DMS114 treated with DMSO at 0.1 percent for 48 hours (cell line): ENCODE results near the gene SAA1.
"Not testable (repeated sequence)": the region's sequence is repeated elsewhere in the genome, so short reads cannot be mapped to it uniquely, and the experiment has no call there.

ENCODE experiments used
- DNase-seq: peaks from one replicate; lab custom pipeline; 2025; ENCODE audit not compliant: unreplicated experiment; lab: John Stamatoyannopoulos, UW

SAA1 gene

GRCh38 chr11:18265949-18266348 lies at the start of gene SAA1:
TSS of gene SAA1 (plus strand) at chr11:18266264. CDS start at chr11:18266888, 624 bp downstream.
- no peak for DNase-seq

GRCh38 chr11:18221274-18221876 lies 44.7 kb upstream of the SAA1 start:
- no peak for DNase-seq

DNA sequence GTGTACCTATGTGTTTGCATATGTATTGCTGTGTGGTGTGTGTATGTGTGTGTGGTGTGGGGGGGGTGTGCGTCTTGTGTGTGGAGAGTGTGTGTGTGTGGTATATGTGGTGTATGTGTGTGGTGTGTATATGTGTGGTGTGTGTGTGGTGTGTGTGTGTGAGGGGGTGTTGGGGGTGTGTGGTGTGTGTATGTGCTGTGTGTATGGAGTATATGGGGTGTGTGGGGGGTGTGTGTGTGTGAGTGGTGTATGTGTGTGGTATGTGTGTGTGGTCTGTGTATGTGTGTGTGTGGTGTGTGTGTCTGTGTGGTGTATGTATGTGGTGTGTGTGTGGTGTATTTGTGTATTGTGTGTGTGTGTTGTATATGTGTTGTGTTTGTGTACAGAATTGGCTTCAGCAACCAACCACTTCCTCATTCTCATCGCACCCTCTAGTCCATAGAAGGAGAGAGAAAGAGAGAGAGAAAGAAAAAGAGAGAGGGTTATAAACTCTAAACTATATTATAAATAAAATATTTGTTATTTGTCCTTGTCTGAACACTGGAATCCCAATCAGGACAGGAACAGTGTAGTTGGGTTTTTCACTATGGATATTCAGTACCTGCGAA lies 43.1 kb upstream of the SAA1 start:
- no peak for DNase-seq

GRCh38 chr11:18223591-18224387 lies 42.3 kb upstream of the SAA1 start:
- DNase-seq: no peak

DNA sequence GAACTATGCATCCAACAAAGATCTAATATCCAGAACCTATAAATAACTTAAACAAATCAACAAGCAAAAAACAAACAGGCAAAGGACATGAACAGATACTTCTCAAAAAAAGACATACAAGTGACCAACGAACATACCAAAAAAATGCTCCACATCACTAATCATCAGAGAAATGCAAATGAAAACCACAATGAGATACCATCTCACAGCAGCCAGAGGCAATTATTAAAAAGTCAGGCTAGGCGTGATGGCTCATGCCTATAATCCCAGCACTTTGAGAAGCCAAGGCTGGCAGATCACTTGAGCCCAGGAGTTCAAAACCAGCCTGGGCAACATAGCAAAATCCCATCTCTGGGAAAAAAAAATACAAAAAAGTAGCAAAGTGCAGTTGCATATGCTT lies 40.2 kb upstream of the SAA1 start:
- no peak for DNase-seq

- DNase-seq: no peak
These were observed 36.6 kb upstream of the SAA1 start for GRCh38 chr11:18229501-18229900.

GRCh38 chr11:18230859-18231258 lies 35.2 kb upstream of the SAA1 start:
- DNase-seq: no peak

GRCh38 chr11:18233912-18234311 lies 32.2 kb upstream of the SAA1 start:
- DNase-seq: no peak

- no peak for DNase-seq
These were observed 30.4 kb upstream of the SAA1 start for GRCh38 chr11:18235394-18236334.

- no peak for DNase-seq
These were observed 29.3 kb upstream of the SAA1 start, which contains the start of gene SAA4 for GRCh38 chr11:18236664-18237356. TSS of gene SAA4 (minus strand) at chr11:18236802. CDS start at chr11:18235926, 876 bp downstream.

DNA sequence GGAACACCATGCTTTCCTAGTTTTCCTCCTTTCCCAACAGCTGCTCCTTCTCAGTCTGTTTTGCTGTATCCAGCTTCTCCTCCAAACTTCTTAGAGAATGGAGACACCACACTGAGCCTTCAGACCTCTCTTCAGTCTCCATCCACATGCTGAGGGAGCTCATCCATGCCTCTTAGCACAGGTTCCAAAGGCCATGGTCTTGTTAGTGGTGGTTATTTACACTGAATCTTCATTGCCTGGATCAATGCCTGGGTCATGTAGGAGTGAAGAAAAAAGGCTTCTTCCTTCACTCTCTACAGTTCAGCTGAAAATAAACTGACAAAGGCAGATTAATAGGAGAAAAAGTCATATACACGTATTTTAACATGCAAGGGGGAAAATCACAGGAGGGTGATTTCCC lies 26.4 kb upstream of the SAA1 start:
- DNase-seq: no peak

DNA sequence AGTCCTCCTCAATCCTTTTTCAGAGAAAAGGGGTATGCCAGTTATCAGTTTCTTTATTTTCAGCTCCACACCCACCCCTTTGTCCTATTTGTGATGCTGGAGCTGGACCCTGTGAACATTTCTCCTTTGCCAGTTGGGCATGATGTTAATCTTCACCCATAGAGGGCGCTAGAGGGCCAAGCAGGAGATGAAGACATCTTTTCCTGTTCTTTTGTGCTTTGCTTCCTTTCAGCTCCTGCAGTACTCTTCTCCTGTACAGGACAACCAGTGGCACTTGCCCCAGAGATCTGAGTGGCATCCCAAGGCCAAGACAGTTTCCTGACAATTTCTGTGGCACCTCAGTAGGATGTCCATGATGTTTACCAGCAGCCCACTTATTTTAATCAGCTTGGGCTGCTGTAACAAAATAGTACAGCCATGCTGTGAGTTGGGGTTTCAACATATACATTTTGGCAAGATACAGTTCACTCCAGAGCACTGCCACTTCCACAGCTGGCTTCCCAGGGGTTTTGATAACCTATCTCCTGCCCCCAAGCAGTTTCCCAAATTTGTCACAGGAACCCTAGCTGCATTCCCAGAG lies 22.2 kb upstream of the SAA1 start:
- DNase-seq: peak; percentile 6

DNA sequence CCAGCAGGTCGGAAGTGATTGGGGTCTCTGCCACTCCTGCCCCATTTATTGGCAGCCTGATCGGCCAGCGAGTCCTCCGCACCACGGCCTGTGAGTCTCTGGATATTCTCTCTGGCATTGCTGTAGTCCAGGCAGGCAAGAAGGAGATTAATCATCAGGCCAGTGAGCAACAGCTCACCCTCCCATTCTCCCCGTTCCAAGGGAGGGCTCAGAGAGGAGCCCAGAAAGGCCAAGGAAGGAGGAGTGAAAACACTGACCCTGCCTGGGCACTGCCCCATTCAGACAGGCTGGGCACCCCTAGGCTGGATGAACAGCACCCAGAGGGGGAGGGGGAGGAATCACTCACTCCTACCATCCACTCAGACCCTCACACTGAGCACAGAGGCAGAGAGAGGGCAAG lies 20.7 kb upstream of the SAA1 start:
- no peak for DNase-seq

DNA sequence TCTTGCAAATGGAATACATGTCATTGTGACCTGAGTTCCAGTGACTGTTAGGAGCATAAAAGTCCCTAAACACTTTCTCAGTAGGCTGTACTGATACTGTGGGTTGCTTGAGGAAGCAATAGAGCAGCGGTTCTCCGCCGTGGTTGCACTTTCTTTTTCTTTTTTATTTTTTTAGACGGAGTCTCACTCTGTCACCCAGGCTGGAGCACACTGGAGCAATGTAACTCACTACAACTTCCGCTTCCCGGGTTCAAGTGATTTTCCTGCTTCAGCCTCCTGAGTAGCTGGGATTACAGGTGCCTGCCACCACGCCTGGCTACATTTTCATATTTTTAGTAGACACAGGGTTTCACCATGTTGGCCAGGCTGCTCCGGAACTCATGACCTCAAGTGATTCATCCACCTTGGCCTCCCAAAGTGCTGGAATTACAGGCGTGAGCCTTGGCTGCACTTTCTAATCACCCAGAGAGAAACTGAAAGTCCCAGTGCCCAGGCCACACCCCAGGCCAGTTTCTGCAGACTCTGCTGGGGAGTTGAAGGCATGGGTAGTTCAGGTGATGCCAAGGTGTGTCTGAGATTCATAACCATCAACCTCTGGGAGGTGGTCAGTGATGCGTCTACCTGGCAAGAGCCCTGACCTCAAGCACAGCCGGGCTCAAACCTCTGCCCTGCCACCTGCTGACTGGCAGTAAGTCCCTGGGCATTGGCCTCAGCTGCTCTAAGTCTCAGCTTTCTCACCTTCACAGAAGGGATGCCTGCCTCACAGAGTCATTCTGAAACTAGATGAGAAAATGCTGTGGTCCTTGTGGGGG lies 19.5 kb upstream of the SAA1 start:
- not testable (repeated sequence) for DNase-seq

GRCh38 chr11:18247191-18247581 lies 18.9 kb upstream of the SAA1 start:
- DNase-seq: not testable (repeated sequence)

- no peak for DNase-seq
These were observed 17.5 kb upstream of the SAA1 start, which contains the start of gene SAA2 for GRCh38 chr11:18248561-18248960. TSS of gene SAA2 (minus strand) at chr11:18248668. CDS start at chr11:18248011, 657 bp downstream.

- DNase-seq: no peak
These were observed 12.8 kb upstream of the SAA1 start for GRCh38 chr11:18253233-18253632.

DNA sequence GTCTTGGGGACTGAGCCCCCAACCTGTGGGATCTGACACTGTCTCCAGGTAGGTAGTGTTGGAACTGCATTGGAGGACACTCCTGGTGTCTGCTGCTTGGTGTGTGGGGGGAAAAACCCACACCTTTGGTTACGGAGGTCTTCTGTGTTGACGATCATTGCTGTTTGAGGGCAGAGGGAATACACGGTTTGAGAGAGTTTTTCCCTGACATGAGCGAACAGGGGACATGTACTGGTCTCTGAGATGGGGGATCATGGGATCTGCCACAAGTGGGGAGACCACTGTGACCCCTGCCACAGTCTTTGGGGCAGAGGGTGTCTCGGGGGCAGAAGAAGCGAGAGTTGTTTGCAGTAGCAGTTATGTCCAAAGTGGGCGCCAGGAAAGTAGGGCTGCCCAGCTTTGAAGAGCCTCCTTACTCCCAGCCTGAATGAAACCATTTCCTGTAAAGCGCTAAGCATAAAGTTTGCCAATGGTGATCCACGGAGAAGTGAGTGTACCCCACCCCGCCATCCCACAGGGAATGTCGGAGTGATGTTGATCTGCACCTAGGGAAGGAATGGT lies 12.2 kb upstream of the SAA1 start:
- DNase-seq: no peak
